HG03139 (cell line): ENCODE measurements around the gene OLFML1.
A peak's percentile ranks its signal among the peaks of the same experiment; 100 is the strongest.

Experiments used
- ATAC-seq: cut with Tn5 transposase; IDR thresholded peaks from one replicate; pipeline ENCODE4 v1.9.1; 2021; ENCODE audit not compliant: unreplicated experiment

Gene OLFML1

DNA sequence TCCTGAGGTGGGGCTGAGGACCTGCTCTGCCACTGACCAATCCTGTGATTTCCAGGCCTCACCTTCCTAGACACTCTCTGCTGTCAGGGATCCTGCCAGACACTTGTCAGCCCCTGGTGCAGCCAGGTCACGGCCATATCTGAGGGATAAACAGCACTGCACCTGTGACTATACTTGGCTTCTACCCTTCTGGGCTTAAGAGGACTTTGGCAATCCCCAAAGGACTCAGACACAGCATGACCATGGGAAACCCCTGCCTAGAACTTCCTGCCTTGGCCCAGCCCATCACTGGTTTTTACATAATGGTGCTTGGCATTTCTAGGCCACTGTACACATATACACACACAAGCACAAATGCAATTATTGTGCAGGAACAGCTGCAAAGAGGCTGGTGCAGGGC is 11.6 kb upstream of the OLFML1 start:
- peak; percentile 82 for ATAC-seq

DNA sequence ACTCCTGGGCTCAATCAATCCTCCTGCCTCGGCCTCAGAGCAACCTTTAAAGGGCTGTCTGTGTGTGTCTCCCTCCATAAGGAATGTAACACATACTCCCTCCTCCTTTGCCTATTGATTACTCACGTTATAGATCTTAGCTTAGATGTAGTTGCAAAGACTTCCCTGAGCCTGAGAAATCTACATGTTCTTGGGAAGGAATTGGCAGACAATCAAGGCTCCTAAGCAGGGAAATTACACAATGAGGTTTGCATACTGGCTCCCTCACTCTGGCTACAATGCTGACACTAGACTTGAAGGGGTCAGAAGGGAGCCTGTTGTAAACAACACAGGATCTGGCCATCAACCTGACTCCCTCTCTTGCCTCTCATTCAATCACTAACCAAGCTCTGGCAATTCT is 5.2 kb upstream of the OLFML1 start:
- ATAC-seq: no peak

DNA sequence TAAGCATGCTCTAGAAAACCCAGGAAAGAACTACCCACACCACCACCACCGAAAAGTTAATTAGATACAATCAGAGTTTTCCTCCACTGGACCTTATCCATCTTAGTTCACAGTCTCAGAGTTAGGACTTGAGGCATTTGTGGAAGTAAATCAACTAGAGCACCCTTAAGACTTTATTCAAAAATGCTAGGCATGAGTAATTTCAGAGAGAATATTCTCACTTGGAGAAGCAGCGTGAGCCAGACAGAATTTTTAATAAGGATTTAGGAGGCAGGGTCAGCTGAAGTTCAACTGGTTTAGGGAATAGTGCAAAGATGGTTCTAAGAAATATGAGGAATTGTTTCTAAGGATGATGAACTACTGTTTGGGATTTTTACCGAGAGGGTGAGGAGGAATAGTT is 1.2 kb upstream of the OLFML1 start:
- ATAC-seq: no peak

DNA sequence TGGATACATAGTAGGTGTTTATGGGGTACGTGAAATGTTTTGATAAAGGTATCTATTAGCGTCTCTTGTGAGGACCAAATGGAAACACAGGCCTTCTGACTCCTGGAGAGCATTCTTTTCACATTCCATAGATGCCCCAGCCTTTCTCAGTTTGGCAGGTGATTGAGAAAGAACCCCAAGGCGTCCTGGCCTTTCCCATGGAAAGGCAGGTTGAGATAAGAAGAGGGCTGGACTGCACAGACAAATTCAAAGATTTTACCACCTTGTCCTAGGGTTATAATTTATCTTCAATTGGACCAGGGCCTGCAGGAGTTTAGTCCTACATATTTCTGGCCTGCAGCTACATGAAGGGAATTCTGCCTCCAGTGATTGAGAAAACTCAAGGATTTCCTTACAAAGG is 661 bp upstream of the OLFML1 start:
- ATAC-seq: no peak

DNA sequence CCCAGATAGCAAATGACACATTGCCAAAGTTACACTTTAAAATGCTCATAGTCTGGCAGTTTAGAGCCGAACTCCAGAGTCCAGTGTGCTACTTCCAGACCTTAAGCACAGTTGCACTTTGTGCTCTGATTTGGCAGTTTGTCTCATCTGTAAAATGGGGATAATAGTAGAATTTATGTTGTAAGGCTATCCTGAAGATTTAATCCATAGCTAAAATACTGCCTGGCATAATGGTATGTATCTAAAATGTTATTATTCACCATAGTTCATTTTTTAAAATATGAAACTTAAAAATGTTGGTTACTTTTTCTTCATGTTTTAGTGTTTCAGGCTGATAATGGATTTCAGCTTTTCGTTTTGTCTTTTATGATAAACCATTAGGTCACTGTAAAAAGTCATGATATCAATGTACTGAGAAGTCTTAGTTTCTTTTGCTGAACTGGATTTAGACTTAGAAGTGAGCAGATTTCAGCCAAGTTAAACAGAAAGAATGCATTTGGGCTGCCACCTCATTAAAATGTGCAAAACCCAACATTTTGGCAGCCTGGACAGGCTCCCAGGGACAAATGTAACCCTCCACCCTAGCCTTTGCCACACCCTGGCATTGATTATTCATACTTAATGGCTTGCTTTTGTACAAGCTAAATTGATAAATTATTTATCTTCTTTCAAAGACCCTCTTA is 933 bp downstream of the OLFML1 start:
- ATAC-seq: no peak

DNA sequence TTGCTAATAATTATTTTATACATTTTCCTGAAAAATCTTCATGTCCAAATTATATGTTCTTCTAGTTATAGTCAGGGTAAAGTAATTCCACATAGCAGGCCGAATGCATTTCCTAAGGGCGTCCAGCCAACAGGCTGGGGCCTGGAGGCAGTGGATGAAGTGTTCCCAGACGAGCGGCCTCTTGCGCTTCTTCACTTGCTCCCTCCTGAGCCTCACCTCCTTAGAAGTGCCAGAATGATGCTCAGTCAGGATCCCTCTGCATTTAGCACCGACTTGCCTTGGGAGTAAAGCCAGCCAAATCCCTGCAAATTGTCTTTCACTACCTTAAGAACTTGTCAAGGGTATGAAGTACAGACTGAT is 1.5 kb downstream of the OLFML1 start:
- ATAC-seq: no peak

DNA sequence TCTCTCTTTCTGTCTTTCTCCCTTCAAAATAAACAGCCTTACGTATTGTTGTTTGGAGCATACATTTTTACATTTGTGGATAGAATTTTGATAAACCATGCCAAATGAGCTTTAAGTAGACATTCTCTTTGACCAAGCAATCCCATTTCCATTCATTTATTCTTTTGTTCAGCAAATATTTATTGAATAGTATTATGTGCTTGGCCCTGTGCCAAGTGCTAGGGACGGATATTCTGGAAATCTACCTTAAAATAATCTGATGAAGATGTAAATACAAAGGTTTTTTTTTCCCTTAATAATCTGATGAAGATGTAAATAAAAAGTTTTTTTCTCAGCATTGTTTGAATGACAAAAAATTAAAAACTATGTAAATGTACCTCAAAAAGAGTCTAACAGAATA is 2.1 kb downstream of the OLFML1 start:
- ATAC-seq: no peak

DNA sequence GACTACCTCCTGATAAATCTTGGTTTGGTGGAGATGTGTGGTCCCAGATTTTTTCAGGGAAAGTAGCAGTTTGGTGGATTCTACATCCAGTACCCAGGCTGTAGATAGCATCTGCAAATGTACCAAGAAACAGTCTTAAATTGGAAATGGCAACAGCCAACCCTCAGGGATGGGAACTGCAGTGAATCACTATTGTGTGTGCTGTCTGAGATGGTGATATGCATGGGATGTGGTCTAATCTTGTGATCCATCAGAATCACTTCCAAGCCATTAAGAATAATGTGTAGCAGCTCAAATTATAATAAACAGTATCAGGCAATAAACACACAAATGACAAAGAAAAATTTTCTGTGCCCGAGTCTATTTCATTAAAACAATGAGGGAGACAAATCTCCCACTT is 3.4 kb downstream of the OLFML1 start:
- no peak for ATAC-seq

DNA sequence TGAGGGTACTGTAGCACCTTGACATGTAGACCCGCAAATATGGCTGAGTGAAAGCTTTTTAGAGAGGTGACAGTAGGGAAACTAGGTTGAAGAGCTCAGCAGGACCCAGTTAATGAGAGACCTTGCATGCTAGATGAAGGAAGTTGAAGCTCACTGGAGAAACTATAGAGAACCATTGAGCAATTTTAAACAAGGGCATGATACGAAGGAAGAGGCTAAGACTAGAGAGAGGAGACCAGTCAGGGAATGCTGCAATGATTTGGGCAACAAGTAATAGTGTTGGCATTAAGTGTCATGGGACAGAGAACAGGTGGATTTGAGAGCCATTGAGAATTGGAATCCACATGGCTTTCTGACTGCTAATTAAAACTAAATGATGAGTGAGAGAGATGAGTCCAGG is 4.1 kb downstream of the OLFML1 start:
- ATAC-seq: no peak

DNA sequence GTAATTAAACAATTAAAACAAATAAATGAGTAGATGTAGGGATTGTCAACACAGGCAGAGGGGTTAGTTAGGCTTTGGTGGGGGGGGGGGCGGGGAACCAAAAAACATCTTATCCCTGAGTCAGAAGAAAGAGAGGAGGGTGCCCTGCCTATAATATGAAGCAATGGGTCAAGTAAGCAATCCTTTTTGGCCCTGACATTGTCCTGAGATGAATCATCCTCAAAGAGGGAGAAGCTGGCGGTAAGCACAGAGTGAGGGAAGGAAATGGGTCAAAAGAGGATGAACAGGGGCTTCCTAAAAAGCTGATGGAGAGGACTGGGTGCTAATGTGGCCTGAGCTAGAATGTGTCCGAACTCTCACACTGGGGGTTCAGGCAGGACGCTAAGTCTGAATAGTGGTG is 4.7 kb downstream of the OLFML1 start:
- no peak for ATAC-seq

DNA sequence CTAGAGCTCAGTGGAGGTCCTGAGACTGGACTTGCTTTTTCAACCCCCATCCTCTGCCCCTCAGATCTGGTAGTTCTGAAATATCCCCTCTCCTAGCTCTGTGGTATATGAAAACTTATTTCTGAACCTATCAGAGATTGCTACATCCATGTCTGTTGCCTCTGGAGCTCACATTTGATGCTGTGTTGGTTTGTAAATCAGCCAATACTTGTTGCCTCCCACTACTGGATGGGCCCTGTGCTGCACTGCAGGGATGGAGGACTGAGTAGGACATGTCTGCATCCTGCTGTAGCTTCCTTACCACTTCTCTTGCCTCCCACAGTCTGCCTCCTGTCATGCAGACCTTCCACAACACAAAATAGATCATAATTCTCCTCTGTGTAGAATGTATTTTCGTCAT is 5.2 kb downstream of the OLFML1 start:
- no peak for ATAC-seq

DNA sequence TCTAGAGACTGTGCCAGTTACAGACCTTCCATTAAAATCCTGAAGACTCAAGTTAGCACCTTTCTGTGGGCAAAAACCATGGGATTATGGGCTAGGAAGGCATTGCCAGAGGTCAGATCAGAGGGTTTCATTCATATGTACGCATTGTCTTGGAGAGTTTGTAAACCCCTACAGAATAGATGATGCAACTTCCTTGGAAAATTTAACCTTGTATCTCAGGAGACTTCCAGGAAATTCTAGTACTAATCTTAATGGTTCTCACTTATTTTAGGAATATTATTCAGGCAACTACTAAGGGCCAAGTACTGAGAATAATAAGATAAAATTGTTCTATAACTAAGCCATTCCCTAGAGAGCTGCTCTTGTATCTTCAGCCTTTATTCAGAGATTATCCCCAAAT is 6.9 kb downstream of the OLFML1 start:
- no peak for ATAC-seq

DNA sequence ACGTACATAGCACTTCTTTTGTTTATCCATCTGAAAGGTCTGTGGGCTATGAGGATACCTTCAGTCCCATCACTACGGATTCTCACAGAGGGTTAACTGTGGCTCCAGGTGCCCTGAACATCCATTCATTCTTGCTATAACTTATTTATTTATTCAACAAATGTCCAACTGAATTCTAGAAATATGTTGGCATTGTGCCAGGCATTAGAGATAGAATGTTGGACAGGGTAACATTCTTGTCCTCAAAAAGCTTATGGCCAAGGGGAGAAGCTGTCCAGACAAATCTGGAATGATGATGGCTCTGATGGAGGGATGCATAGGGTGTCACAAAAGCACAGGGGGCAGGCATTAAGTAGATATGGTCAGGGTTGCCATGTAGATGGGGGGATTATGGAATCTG is 8.4 kb downstream of the OLFML1 start:
- ATAC-seq: no peak

DNA sequence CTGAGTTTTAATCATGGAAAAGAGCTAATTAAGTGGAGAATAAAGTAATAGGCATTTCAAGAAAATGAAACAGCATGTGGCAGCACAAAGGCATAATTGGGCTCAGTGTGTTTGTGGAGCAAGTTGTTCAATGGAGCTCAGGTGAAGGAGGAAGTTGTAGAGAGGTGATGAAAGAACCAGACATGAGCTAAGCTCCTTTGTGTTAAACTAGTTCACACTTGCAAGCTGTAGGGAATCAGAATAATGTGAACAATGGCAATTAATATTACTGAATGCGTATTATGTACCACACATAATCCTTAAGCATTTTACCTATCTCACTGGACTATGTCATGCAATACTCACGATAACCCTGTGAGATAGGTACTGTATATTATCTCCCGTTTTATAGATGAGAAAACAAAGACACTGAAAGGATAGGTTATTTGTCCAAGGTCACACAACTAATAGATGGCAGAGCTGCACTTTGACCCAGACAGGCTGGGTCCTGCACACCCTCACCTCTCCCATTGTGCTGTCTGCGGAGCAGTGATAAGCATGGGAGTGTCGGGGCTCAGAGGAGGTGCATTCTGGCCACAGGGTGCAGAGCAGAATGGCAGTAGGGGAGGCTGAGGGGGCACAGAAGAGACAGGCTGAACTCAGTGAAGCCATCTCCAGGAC is 8.9 kb downstream of the OLFML1 start:
- ATAC-seq: no peak

DNA sequence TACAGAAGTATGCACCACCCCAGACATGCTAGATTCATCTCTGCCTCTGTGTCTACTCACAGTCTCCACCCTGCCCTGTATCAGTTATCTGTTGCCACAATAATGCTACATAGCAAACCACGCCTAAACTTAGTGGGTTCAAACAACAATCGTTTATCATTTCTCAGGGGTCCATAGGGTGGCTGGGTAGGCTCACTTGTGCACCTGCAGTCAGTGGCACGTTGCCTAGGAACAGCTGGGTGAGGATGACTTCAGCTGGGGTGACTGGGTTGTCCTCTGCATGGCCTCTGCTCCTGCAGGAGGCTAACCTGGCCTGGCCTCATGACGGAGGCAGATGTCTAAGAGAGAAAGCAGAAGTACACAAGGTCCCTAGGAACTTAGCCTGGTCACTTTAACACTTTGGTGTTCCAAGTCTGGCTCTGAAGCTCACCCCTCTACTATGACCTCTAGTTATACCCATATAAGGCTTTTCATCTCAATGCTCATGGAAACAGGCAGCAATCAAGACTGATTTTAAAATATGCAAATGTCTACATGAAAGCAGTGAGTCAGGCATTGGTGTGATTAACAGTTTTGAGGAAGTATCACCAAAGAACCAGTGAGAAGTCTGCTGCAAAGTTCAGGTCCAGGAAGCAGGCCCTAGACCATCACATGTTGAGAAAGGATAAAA is 10.7 kb downstream of the OLFML1 start:
- ATAC-seq: peak; percentile 77

DNA sequence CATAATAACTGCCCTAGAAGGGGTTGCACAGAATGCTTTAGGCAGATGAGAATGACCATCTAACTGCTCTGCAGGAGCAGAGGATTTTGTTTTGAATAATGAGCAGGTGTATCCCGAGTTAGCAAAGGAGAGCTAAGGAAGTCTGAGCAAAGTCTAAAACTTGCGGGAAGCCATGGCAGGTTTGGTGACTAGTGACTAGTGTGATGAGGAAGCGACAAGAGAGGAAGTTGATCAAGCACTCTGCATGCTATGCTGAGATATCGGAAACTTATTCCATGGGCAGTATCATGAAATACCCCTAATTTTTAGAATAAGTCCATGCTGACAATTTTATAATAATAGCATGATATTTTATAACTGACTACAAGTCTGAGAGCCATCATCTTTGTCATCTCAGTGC is 12.9 kb downstream of the OLFML1 start:
- ATAC-seq: no peak

DNA sequence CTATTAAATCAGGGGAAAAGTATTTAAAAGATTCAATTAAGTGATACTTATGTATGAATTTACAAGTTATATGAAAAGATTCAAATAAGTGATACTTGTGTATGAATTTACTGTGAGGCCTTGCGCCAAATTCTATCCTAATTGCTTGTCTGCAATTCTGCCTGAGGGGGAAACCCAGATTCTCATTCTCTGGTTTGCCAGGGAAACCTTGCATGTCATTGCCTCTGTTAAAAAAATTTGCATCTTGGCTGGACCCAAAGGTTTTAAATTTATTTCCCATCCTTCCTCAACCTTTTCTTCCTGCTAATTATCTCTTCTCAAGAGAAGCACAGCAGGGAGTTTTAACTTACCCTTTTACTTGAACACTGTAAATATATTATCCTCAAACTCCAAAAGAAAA is 13.8 kb downstream of the OLFML1 start:
- no peak for ATAC-seq

DNA sequence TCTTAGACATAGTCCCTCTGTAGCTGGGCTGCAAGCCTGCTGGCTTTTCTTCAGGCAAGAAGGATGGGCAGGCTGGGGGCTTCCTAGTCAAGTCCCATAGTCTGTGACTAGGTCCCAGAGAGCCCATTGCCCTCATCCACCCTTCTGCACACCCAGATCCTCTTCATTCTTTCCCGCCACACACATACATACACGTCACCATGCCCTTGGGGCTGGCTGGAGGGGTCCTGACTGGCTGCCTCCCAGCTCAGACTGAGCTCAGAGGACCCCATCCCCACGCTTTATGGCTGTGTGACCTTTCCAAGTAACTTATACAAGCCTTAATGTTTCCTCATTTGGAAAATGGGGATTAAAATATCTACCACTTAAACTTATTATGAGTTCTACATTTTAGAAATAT is 14.9 kb downstream of the OLFML1 start:
- ATAC-seq: no peak

DNA sequence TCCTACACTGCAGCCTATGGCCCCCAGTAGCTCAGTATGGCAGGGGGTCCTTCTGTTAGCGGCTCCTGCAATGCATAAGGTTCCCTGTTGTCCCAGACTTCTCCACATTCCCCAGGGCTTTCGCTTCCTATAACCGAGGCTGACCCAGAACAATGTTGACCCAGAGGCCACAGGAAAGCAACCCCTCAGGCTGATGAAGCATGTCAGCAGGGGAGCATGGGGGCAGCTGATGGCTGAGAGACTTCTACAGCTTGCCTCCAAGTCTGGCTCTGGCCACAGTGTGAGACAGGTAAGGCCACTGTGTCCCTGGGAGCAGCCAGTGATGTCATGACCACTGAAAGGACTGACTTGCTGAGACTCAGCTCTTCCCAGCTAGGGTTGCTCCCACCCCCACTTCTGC is 15.9 kb downstream of the OLFML1 start:
- ATAC-seq: no peak

DNA sequence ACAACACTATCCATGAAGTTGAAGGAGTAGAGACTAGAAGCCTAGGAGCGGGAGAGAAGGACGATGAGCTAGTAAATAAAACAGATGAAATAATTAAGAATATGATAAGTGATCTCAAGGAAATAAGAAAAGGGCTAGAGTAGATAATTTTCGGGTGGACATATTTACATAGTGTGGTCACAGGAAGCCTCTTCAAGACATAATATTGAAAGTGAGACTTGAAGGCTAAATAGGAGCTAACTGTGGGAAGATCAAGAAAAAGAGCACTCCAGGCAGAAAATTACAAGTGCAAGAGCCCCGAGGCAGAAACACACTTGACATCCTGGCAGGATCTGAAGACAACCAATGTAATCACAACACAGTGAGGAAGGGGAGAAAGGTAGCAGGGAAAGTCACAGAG is 16.6 kb downstream of the OLFML1 start:
- no peak for ATAC-seq

DNA sequence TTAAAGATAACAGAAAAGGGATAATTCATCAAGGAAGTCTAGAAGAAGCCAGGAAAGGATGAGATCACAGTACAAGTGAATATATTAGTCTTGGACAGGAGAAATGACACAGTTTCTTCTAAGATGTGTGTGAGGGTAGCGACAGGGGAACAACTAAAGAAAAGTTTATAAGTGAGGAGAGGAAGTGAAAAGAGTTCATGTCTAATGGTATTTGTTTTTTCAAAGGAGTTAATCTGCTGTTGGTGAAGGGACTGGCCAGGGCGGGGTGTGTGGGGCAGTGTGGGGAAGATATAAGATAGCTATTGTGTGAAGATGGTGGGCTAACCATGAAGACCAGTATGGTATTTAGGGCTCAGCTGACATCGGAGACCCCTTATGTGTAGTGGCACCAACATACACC is 20.9 kb downstream of the OLFML1 start:
- no peak for ATAC-seq

DNA sequence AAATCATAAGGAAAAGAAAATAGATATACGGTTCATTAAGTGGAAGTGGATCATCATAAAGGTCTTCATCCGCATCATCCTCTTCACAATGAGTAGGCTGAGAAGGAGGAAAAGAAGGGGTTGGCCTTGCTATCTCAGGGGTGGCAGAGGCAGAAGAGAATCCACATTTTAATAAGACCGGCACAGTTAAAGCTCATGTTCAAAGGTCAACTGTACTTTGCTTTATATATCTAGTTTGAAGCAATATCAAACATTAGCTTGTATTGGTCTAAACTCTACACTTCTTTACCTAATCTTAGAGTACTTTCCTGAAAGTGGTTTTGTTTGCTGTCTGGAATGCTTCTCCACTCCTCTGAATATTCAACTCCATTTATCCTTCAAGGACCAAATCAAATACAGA is 22.8 kb downstream of the OLFML1 start:
- no peak for ATAC-seq

DNA sequence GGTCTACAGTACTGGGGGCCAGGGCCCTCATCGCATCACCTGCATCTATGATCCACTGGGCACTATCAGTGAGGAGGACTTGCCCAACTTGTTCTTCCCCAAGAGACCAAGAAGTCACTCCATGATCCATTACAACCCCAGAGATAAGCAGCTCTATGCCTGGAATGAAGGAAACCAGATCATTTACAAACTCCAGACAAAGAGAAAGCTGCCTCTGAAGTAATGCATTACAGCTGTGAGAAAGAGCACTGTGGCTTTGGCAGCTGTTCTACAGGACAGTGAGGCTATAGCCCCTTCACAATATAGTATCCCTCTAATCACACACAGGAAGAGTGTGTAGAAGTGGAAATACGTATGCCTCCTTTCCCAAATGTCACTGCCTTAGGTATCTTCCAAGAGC is 24.7 kb downstream of the OLFML1 start:
- ATAC-seq: no peak
